Testis (tissue), 2 donors: ENCODE measurements around the gene VCX3B.

Experiments
- CTCF ChIP-seq, 3 experiments: fragments of 450-650 bp in 2 of 3; fragments of 200-600 bp in 1 of 3; sonication (generic) in 1 of 3; IDR thresholded peaks; one replicate each; pipeline ENCODE4 v1.5.1; 2016 to 2019; ENCODE audit warnings: antibody characterized with exemption in 3 of 3, mild to moderate bottlenecking in 2 of 3, moderate library complexity in 1 of 3
- POLR2A ChIP-seq: fragments of 450-650 bp; IDR thresholded peaks from one replicate; pipeline ENCODE4 v1.6.1; 2017; ENCODE audit warnings: antibody characterized with exemption, mild to moderate bottlenecking, moderate library complexity

DNA sequence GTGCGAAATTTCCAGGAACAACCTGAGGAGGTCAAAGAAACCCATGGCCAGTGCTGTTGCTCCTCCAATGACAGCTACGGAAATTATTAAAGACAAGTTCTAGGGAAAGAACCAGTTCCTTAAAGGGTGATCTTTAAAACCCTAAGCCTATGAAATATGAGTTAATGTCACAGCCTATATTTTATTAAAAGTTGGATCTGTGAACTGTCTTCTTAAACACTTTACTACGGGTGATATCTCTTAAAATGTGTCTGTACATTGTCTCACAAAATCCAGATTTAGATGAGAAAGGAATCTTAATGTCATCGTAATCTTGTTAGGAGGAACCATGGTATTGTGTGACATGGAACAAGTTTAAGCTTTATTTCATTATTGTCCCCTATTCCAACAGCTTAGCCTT lies 46.3 kb upstream of the VCX3B start:
- TF ChIP-seq CTCF (IDR thresholded peaks at IDR 0.05) (no peak), POLR2A (no peak)
